HUES64 (cell line): Measurements from ENCODE around the gene MYLK.

Experiments
- H3K27ac ChIP-seq: 2 replicates; pipeline ENCODE4 v1.7.0; 2013; ENCODE audit warnings: low read depth, low read length, inconsistent platforms
- H3K27me3 ChIP-seq: 2 replicates; pipeline ENCODE4 v1.6.1; 2013; ENCODE audit warnings: mild to moderate bottlenecking, low read length; ENCODE audit not compliant: insufficient read depth
- H3K36me3 ChIP-seq: 2 replicates; pipeline ENCODE4 v1.6.1; 2013; ENCODE audit warnings: mild to moderate bottlenecking, low read length; ENCODE audit not compliant: insufficient read depth
- H3K4me1 ChIP-seq: 2 replicates; pipeline ENCODE4 v1.6.1; 2013; ENCODE audit warnings: mild to moderate bottlenecking, low read length, moderate library complexity; ENCODE audit not compliant: insufficient read depth
- H3K4me3 ChIP-seq: 2 replicates; pipeline ENCODE4 v1.5.1; 2013; ENCODE audit warnings: mild to moderate bottlenecking, low read length, moderate library complexity
- H3K9ac ChIP-seq: 2 replicates; pipeline ENCODE4 v1.6.1; 2013; ENCODE audit warnings: mild to moderate bottlenecking, low read depth, low read length
- H3K9me3 ChIP-seq: 2 replicates; pipeline ENCODE4 v1.6.1; 2013; ENCODE audit warnings: low read depth, low read length; ENCODE audit not compliant: insufficient read depth
- WGBS: fragments of 150-250, 120-280 bp; methylation state at CpG from one replicate; pipeline ENCODE4 v1.1.7; 2013; ENCODE audit warnings: missing lambda C conversion rate; 5-methylcytosine and 5-hydroxymethylcytosine counted together

Gene MYLK

GRCh38 chr3:123792473-123793201 lies 91.5 kb downstream of the MYLK start:
- Histone ChIP-seq H3K27me3 (no peaks in the 10 kb centered on the region), H3K9me3 (no peaks in the 10 kb centered on the region), H3K4me1 (peaks cover 4% of the 10 kb centered on the region; the same call in 1 of the 2 replicates), H3K36me3 (no peaks in the 10 kb centered on the region), H3K27ac (no peak overlapping the region), H3K4me3 (no peak overlapping the region), H3K9ac (no peak overlapping the region)
- WGBS, result 91% methylated on average over 6 of the region's 6 CpGs

GRCh38 chr3:123791898-123792297 lies 92.2 kb downstream of the MYLK start:
- no peak overlapping the region for H3K9ac ChIP-seq
- no peak overlapping the region for H3K27ac ChIP-seq
- no peaks in the 10 kb centered on the region for H3K27me3 ChIP-seq
- WGBS, result 89% methylated on average over 2 of the region's 3 CpGs
- H3K4me3 ChIP-seq, result no peak overlapping the region
- no peaks in the 10 kb centered on the region for H3K9me3 ChIP-seq
- no peaks in the 10 kb centered on the region for H3K36me3 ChIP-seq
- H3K4me1 ChIP-seq, result peaks cover 4% of the 10 kb centered on the region; the same call in 1 of the 2 replicates

GRCh38 chr3:123791417-123791816 lies 92.7 kb downstream of the MYLK start:
- H3K9ac ChIP-seq, result no peak overlapping the region
- H3K36me3 ChIP-seq, result no peaks in the 10 kb centered on the region
- no peak overlapping the region for H3K27ac ChIP-seq
- H3K4me3 ChIP-seq, result no peak overlapping the region
- peaks cover 4% of the 10 kb centered on the region; the same call in 1 of the 2 replicates for H3K4me1 ChIP-seq
- WGBS, result 98% methylated on average over 3 of the region's 3 CpGs
- H3K27me3 ChIP-seq, result no peaks in the 10 kb centered on the region
- H3K9me3 ChIP-seq, result no peaks in the 10 kb centered on the region

GRCh38 chr3:123791073-123791370 lies 93.1 kb downstream of the MYLK start:
- Histone ChIP-seq H3K9me3 (no peaks in the 10 kb centered on the region), H3K4me1 (peaks cover 4% of the 10 kb centered on the region; the same call in 1 of the 2 replicates)
- 93% methylated on average over 3 of the region's 3 CpGs for WGBS

GRCh38 chr3:123790254-123791072 lies 93.7 kb downstream of the MYLK start:
- Histone ChIP-seq H3K27ac (no peak overlapping the region), H3K36me3 (no peaks in the 10 kb centered on the region), H3K4me1 (peaks cover 4% of the 10 kb centered on the region; the same call in 1 of the 2 replicates), H3K4me3 (no peak overlapping the region), H3K9me3 (no peaks in the 10 kb centered on the region), H3K9ac (no peak overlapping the region), H3K27me3 (no peaks in the 10 kb centered on the region)
- 86% methylated on average over 9 of the region's 9 CpGs for WGBS

More at GRCh38 chr3:123791073-123791370, 93.1 kb downstream of the MYLK start:
- Histone ChIP-seq H3K27ac (no peak overlapping the region), H3K4me3 (no peak overlapping the region), H3K36me3 (no peaks in the 10 kb centered on the region), H3K9ac (no peak overlapping the region), H3K27me3 (no peaks in the 10 kb centered on the region)

GRCh38 chr3:123789760-123790159 lies 94.4 kb downstream of the MYLK start:
- Histone ChIP-seq H3K36me3 (no peaks in the 10 kb centered on the region), H3K27me3 (no peaks in the 10 kb centered on the region), H3K27ac (no peak overlapping the region), H3K4me3 (no peak overlapping the region), H3K9ac (no peak overlapping the region), H3K9me3 (no peaks in the 10 kb centered on the region), H3K4me1 (peaks cover 4% of the 10 kb centered on the region; the same call in 1 of the 2 replicates)
- WGBS, result 95% methylated on average over 5 of the region's 5 CpGs

GRCh38 chr3:123789160-123789559 lies 95.0 kb downstream of the MYLK start:
- Histone ChIP-seq H3K36me3 (no peaks in the 10 kb centered on the region), H3K27me3 (no peaks in the 10 kb centered on the region), H3K4me3 (no peak overlapping the region), H3K4me1 (peaks cover 4% of the 10 kb centered on the region; the same call in 1 of the 2 replicates), H3K27ac (no peak overlapping the region), H3K9ac (no peak overlapping the region), H3K9me3 (no peaks in the 10 kb centered on the region)
- WGBS, result 94% methylated on average over 9 of the region's 9 CpGs

- 90% methylated on average over 2 of the region's 2 CpGs for WGBS
- no peaks in the 10 kb centered on the region for H3K36me3 ChIP-seq
- no peak overlapping the region for H3K27ac ChIP-seq
These were observed 95.4 kb downstream of the MYLK start for GRCh38 chr3:123788710-123789109.

GRCh38 chr3:123787133-123787532 lies 97.0 kb downstream of the MYLK start:
- WGBS, result 96% methylated on average over 5 of the region's 5 CpGs
- no peak overlapping the region for H3K27ac ChIP-seq
- no peak overlapping the region for H3K4me3 ChIP-seq
- H3K9ac ChIP-seq, result no peak overlapping the region
- no peaks in the 10 kb centered on the region for H3K9me3 ChIP-seq
- H3K27me3 ChIP-seq, result no peaks in the 10 kb centered on the region
- no peaks in the 10 kb centered on the region for H3K36me3 ChIP-seq
- H3K4me1 ChIP-seq, result peaks cover 4% of the 10 kb centered on the region; the same call in 1 of the 2 replicates

More at GRCh38 chr3:123788710-123789109, 95.4 kb downstream of the MYLK start:
- no peak overlapping the region for H3K9ac ChIP-seq
- no peaks in the 10 kb centered on the region for H3K27me3 ChIP-seq
- peaks cover 4% of the 10 kb centered on the region; the same call in 1 of the 2 replicates for H3K4me1 ChIP-seq
- no peaks in the 10 kb centered on the region for H3K9me3 ChIP-seq
- H3K4me3 ChIP-seq, result no peak overlapping the region

- no peak overlapping the region for H3K27ac ChIP-seq
- H3K9ac ChIP-seq, result no peak overlapping the region
- H3K36me3 ChIP-seq, result no peaks in the 10 kb centered on the region
- no peaks in the 10 kb centered on the region for H3K9me3 ChIP-seq
- no peaks in the 10 kb centered on the region for H3K27me3 ChIP-seq
- 95% methylated on average over 3 of the region's 3 CpGs for WGBS
- H3K4me1 ChIP-seq, result peaks cover 4% of the 10 kb centered on the region; the same call in 1 of the 2 replicates
- no peak overlapping the region for H3K4me3 ChIP-seq
These were observed 98.5 kb downstream of the MYLK start for GRCh38 chr3:123785602-123786001.

- H3K27me3 ChIP-seq, result no peaks in the 10 kb centered on the region
- 93% methylated on average over 3 of the region's 4 CpGs for WGBS
- H3K36me3 ChIP-seq, result no peaks in the 10 kb centered on the region
- H3K27ac ChIP-seq, result no peak overlapping the region
- H3K4me1 ChIP-seq, result peaks cover 4% of the 10 kb centered on the region; the same call in 1 of the 2 replicates
- H3K4me3 ChIP-seq, result no peak overlapping the region
- H3K9me3 ChIP-seq, result no peaks in the 10 kb centered on the region
- H3K9ac ChIP-seq, result no peak overlapping the region
These were observed 100.3 kb downstream of the MYLK start for GRCh38 chr3:123783811-123784210.
